ENCODE measurements around the gene MYDGF. TPM values are rescaled to one million over a fixed set of nuclear protein-coding genes. Genes with fewer than 3 reads are reported as not detected.

Gene MYDGF
- total RNA-seq (2022; extraction: Qiagen RNA extraction), result 116 to 139 TPM (median 137 TPM) in 5 replicates

GRCh38 chr19:4669723-4670480, at the start of gene MYDGF:
MYDGF (minus strand) TSS chr19:4670342; CDS start chr19:4670334, 8 bp downstream.

DNA sequence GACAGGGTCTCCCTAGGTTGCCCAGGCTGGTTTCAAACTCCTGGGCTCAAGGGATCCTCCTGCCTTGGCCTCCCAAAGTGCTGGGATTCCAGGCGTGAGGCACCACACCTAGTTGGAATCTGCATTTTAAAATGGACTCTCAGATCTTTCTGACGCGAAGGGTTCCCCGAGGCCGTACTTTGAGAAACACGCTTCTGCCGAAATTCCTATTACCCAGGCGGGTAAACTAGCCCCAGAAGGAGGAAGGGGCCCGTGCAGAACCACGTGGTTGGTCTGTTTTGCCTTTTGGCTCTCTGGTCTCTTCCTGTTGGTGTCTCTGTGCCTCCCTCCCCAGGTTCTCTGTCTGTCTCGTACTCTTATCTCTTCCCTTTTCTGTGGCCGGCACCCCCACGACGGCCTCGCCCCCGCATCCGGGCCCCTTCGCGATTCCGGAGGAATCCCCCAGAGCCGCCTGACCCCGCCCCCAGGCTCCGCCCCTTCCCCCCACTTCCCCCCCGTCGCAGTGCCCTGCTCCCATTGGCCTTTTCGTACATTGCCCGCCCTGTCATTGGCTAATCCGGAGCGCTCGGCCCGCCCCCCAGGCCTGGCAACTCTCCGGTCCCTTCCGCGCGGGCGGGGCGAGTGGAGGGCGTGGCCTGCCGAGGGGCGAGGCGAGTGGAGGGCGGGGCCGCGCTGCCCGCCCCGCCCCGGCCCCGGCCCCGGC, 31.2 kb downstream of the MYDGF start, which contains the start of gene TNFAIP8L1:
TNFAIP8L1 (plus strand) TSS at position 689 of the 703 bp plus-strand sequence. CDS start 12,354 bp downstream, outside the sequence.

Other genes with a start within 250 kb of the MYDGF start
- 38.6 to 63.9 TPM (median 61.4 TPM) in 5 replicates for gene UBXN6, start 212.5 kb downstream of the MYDGF start, total RNA-seq (2022; extraction: Qiagen RNA extraction)
- 24.3 to 30.0 TPM (median 28.8 TPM) in 5 replicates for gene HDGFL2, start 198.0 kb downstream of the MYDGF start, total RNA-seq (2022; extraction: Qiagen RNA extraction)
- 0.08 to 0.22 TPM (median 0.13 TPM) in 5 replicates for gene PLIN4, start 151.9 kb downstream of the MYDGF start, total RNA-seq (2022; extraction: Qiagen RNA extraction)
- gene PLIN5, start 135.1 kb downstream of the MYDGF start, total RNA-seq (2022; extraction: Qiagen RNA extraction), result 0.17 to 0.32 TPM (median 0.27 TPM) in 4 of 5 replicates, not detected in the other
- gene LRG1, start 130.3 kb downstream of the MYDGF start, total RNA-seq (2022; extraction: Qiagen RNA extraction), result 0.05 to 0.23 TPM (median 0.12 TPM) in 4 of 5 replicates, not detected in the other
- 4.5 to 6.8 TPM (median 5.9 TPM) in 5 replicates for gene SEMA6B, start 110.7 kb downstream of the MYDGF start, total RNA-seq (2022; extraction: Qiagen RNA extraction)
- 2.9 to 4.4 TPM (median 3.7 TPM) in 5 replicates for gene TNFAIP8L1, start 30.8 kb downstream of the MYDGF start, total RNA-seq (2022; extraction: Qiagen RNA extraction)
- gene DPP9, start 53.5 kb upstream of the MYDGF start, total RNA-seq (2022; extraction: Qiagen RNA extraction), result 50.8 to 62.0 TPM (median 59.5 TPM) in 5 replicates
- gene FEM1A, start 121.4 kb upstream of the MYDGF start, total RNA-seq (2022; extraction: Qiagen RNA extraction), result 5.3 to 5.7 TPM (median 5.6 TPM) in 5 replicates
- 6.4 to 10.0 TPM (median 8.6 TPM) in 5 replicates for gene TICAM1, start 161.4 kb upstream of the MYDGF start, total RNA-seq (2022; extraction: Qiagen RNA extraction)
- gene PLIN3, start 197.3 kb upstream of the MYDGF start, total RNA-seq (2022; extraction: Qiagen RNA extraction), result 142 to 162 TPM (median 155 TPM) in 5 replicates
- not detected in 5 replicates for gene ARRDC5, start 232.6 kb upstream of the MYDGF start, total RNA-seq (2022; extraction: Qiagen RNA extraction)
- gene UHRF1, start 239.2 kb upstream of the MYDGF start, total RNA-seq (2022; extraction: Qiagen RNA extraction), result 38.9 to 48.4 TPM (median 45.3 TPM) in 5 replicates

Data from A549 treated with Mapracorat at 1 μM for 4 hours (cell line).